Type B pancreatic cell (in vitro differentiated cells): Measurements from ENCODE around the gene TUT4. TPM values are rescaled to one million over a fixed set of nuclear protein-coding genes. Genes with fewer than 3 reads are reported as not detected.

ENCODE experiments used
- DNase-seq: peaks from one replicate; pipeline ENCODE4 v3.0.0; 2021; ENCODE audit warnings: mixed read lengths; ENCODE audit not compliant: unreplicated experiment; ENCODE audit errors: extremely low spot score
- H3K27ac Mint-ChIP-seq: 2 replicates; pipeline ENCODE4 v1.8.0; 2021; ENCODE audit warnings: mild to moderate bottlenecking, mixed read lengths
- H3K27me3 Mint-ChIP-seq: 2 replicates; pipeline ENCODE4 v1.8.0; 2021; ENCODE audit warnings: mixed read lengths
- H3K36me3 Mint-ChIP-seq: 2 replicates; pipeline ENCODE4 v1.8.0; 2021; ENCODE audit warnings: mixed read lengths
- H3K4me1 Mint-ChIP-seq: one replicate; pipeline ENCODE4 v1.8.0; 2021; ENCODE audit warnings: mixed read lengths; ENCODE audit not compliant: unreplicated experiment
- H3K4me3 Mint-ChIP-seq: 2 replicates; pipeline ENCODE4 v1.8.0; 2021; ENCODE audit warnings: mild to moderate bottlenecking, mixed read lengths
- H3K9me3 Mint-ChIP-seq: 2 replicates; pipeline ENCODE4 v1.8.0; 2021; ENCODE audit warnings: mixed read lengths
- CTCF ChIP-seq: fragments of 200-600 bp; sonication (generic); conservative IDR thresholded peaks from 2 replicates; pipeline ENCODE4 v1.5.0; 2021; ENCODE audit warnings: antibody characterized with exemption, mild to moderate bottlenecking
- total RNA-seq: library from RNA; stranded (reverse); gene quantifications from 2 replicates; pipeline ENCODE4 v1.2.1, GENCODE V29; 2021; ENCODE audit warnings: low replicate concordance

The TUT4 gene
- total RNA-seq, 1 donor from 2014 or later: 108 TPM

- TF ChIP-seq CTCF: no peak
- no peaks in the 10 kb centered on the region for H3K9me3 Mint-ChIP-seq
- H3K27ac Mint-ChIP-seq: no peak overlapping the region
- no peak overlapping the region for H3K4me3 Mint-ChIP-seq
- peaks cover 19% of the 10 kb centered on the region for H3K4me1 Mint-ChIP-seq
- DNase-seq: no peak
- H3K27me3 Mint-ChIP-seq: no peaks in the 10 kb centered on the region
- peaks cover 3% of the 10 kb centered on the region for H3K36me3 Mint-ChIP-seq
Observed at GRCh38 chr1:52400131-52400530, 152.8 kb downstream of the TUT4 start.

GRCh38 chr1:52399629-52400028, 153.3 kb downstream of the TUT4 start:
- Mint-ChIP-seq H3K36me3 (peaks cover 3% of the 10 kb centered on the region), H3K27ac (no peak overlapping the region), H3K4me1 (peaks cover 18% of the 10 kb centered on the region), H3K27me3 (no peaks in the 10 kb centered on the region), H3K9me3 (no peaks in the 10 kb centered on the region), H3K4me3 (no peak overlapping the region)
- no peak for DNase-seq
- TF ChIP-seq CTCF: no peak

- H3K4me3 Mint-ChIP-seq: no peak overlapping the region
- H3K36me3 Mint-ChIP-seq: peaks cover 6% of the 10 kb centered on the region
- H3K27me3 Mint-ChIP-seq: no peaks in the 10 kb centered on the region
- no peaks in the 10 kb centered on the region for H3K4me1 Mint-ChIP-seq
- no peak for DNase-seq
- no peak for TF ChIP-seq CTCF
- H3K27ac Mint-ChIP-seq: no peak overlapping the region
- no peaks in the 10 kb centered on the region for H3K9me3 Mint-ChIP-seq
Observed at GRCh38 chr1:52393174-52393573, 159.7 kb downstream of the TUT4 start.

GRCh38 chr1:52386458-52386857, 166.4 kb downstream of the TUT4 start:
- H3K36me3 Mint-ChIP-seq: peaks cover 6% of the 10 kb centered on the region
- no peak overlapping the region for H3K4me3 Mint-ChIP-seq
- no peaks in the 10 kb centered on the region for H3K27me3 Mint-ChIP-seq
- H3K9me3 Mint-ChIP-seq: no peaks in the 10 kb centered on the region
- no peak for TF ChIP-seq CTCF
- no peak for DNase-seq
- H3K27ac Mint-ChIP-seq: no peak overlapping the region
- no peaks in the 10 kb centered on the region for H3K4me1 Mint-ChIP-seq

- Mint-ChIP-seq H3K36me3 (peaks cover 6% of the 10 kb centered on the region), H3K27me3 (no peaks in the 10 kb centered on the region), H3K4me1 (no peaks in the 10 kb centered on the region), H3K27ac (no peak overlapping the region), H3K4me3 (no peak overlapping the region), H3K9me3 (no peaks in the 10 kb centered on the region)
- no peak for DNase-seq
- TF ChIP-seq CTCF: no peak
Observed at GRCh38 chr1:52385376-52385775, 167.5 kb downstream of the TUT4 start.

Other genes with a start within 250 kb of the TUT4 start
- 33.7 and 35.9 TPM in 2 replicates for gene CC2D1B, start 186.9 kb downstream of the TUT4 start, total RNA-seq
- gene ORC1, start 148.7 kb downstream of the TUT4 start, total RNA-seq: 6.5 and 14.8 TPM in 2 replicates
- 55.6 and 70.7 TPM in 2 replicates for gene PRPF38A, start 148.5 kb downstream of the TUT4 start, total RNA-seq
- gene GPX7, start 49.3 kb upstream of the TUT4 start, total RNA-seq: 20.4 and 35.4 TPM in 2 replicates
- gene SHISAL2A, start 80.1 kb upstream of the TUT4 start, total RNA-seq: not detected in 2 replicates
- 25.1 and 27.9 TPM in 2 replicates for gene COA7, start 145.3 kb upstream of the TUT4 start, total RNA-seq
- gene ZYG11B, start 173.4 kb upstream of the TUT4 start, total RNA-seq: 23.1 and 32.3 TPM in 2 replicates